ENCODE measurements around the gene CD247. TPM values are rescaled to one million over a fixed set of nuclear protein-coding genes. Genes with fewer than 3 reads are reported as not detected.

CD247 gene
- total RNA-seq, 1 experiment from 2014 or later: 0.18 TPM

- no peak for DNase-seq (ENCODE audit: low read depth)
These were observed 54.3 kb downstream of the CD247 start for GRCh38 chr1:167463875-167464575.

GRCh38 chr1:167463080-167463479 lies 55.2 kb downstream of the CD247 start:
- no peak for DNase-seq (ENCODE audit: low read depth)

DNA sequence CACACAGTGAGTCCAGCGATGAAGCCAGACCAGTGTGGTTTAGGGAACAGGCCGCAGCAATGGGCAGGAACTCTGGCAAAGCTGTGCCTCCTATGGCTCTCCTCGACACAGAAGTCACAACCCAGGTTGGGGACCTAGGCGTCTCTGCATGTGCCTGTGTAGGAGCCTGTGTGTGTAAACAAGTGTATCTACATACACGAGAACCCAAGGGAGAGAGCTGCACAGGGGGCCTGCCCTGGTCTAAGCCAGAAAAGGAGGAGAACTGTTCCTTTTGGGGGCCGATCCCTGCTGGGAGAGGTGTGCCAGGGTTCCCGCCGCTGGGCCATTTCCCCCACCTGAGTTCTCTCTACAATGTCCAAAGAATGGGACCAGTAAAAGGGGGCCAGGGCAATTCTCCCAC lies 56.0 kb downstream of the CD247 start:
- DNase-seq (ENCODE audit: low read depth): no peak

DNA sequence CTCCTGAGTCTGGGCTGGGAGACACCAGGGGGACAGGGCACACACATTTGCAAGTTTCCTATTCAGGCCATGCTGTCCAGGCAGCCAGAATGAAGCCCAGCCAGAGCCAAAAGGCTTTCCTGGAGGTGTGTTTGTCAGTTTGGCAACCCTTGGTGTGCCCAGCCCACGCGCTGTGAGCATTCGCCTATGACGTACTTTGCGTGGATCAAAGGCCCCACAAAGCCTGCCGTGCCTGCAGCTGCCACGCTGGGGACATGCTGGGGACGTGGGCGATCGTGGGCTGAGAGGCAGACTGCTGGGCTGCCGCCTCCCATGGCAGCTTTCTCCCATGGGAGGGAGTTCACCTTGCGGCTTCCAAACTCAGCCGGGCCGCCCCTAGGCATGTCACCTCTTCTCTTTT lies 57.5 kb downstream of the CD247 start:
- DNase-seq (ENCODE audit: low read depth): no peak

DNA sequence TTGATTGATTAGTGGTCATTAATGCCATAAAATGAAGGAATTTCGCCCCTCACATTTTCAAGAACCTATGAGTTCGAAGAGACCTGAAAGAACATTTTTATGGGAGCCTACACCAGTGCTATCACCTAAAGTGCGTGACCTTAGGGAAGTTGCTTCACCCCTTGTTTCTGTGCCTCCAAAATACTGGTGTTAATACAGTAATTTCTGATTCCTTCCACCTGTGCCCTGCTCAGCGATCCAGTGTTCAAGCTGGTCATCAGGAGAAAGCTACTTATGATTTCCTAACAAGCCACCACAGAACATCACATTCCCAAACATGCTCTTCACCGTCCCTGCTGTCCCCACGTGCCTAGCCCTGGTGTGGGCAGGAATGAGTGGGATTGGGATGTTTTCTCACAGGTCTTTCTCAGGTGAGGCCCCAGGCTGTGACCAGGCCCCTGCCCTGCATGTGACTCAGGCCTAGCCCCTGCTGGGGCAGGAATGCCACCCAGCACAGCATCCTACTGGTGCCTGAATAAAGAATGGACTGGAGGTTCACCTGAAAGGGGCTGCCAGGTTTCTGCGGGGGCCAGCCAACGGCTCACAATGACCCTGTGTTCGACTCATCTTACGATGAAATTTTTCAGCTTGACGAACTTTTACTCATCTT lies 60.3 kb downstream of the CD247 start:
- no peak for DNase-seq (ENCODE audit: low read depth)

- DNase-seq (ENCODE audit: low read depth): no peak
These were observed 61.4 kb downstream of the CD247 start for GRCh38 chr1:167456926-167457325.

DNA sequence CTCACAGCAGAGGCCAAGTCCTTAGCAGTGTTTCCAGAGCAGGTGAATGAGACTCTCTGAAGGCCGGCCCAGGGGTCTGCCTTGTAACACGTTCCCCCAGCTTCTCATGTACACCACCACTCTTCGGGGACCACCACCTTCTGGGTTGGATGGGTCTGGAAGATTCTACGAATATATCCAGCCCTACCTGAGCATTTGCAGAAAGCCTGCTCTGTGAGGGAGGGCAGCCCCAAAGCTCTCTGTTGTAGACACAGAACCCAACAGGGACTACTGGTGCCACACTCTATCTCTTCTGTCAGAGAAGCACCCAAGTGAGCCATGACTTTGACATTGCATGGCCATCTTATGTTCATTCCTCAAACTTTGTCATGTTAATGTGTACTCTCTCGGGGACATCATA lies 61.8 kb downstream of the CD247 start:
- no peak for DNase-seq (ENCODE audit: low read depth)

GRCh38 chr1:167455786-167456446 lies 62.4 kb downstream of the CD247 start:
- DNase-seq (ENCODE audit: low read depth): no peak

DNA sequence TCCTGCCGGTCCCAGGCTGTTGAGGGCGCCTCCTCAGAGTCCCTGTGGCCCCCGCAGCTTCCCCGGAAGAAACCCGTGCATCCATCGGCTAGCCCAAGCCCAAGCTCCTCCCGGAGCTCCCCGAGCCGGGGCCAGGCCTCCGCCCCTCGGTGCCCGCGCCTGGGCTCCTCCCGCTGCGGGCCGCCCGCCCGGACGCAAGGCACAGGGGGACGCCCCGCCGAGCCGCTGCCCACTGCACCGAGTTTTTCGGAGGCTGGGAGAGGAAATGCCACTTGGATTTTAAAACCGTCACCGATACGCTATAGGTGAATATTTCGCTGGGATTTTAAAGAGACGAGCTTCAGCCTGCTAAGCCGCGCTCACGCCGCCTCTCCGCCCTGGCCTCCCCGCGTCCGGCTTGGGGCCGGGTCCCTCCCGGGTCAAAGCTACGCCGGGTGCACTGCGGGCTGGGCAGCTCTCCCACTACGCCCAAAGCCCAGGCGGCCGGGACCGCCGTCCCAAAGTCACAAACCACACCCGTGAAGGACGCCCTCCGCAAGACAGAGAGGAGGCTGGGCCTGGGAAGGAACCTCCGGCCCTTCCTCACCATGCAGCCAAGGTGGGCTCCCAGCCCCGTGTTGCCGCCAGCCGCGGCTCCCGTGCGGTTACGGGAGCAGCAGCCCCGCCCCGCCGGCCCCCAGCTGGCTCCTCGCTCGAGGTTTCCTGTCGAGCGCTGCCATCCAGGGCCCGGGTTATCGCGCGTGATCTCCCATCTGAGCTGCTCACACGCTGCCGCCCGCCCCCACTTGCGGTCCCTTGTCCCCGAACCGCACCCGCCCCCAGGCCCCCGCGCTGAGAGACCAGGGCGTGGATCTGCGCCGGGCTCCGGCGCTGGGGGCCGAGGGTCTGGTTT lies 63.2 kb downstream of the CD247 start:
- peak; percentile 31 for DNase-seq (ENCODE audit: low read depth)

- no peak for DNase-seq (ENCODE audit: low read depth)
These were observed 63.9 kb downstream of the CD247 start for GRCh38 chr1:167454304-167454893.

- no peak for DNase-seq (ENCODE audit: low read depth)
These were observed 65.2 kb downstream of the CD247 start for GRCh38 chr1:167453123-167453522.

DNA sequence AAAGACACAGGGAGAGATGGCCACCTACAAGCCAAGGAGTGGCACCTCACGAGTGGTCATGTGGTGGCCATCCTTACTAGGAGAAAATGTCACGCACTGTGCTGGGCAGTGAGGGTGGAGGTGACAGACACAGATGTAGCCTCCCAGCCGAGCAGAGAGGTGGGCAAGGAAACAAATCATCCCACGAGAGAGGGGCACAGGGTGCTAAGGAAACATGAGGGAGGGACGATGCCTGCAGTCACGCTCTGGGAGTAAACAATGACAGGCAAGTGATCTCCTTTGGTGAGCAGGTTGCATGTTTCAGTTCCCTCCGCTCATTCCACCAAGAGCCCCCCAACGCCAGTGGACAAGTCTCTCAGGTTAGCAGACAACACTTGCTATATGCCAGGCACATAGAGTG lies 65.8 kb downstream of the CD247 start:
- DNase-seq (ENCODE audit: low read depth): no peak

GRCh38 chr1:167450843-167451242 lies 67.5 kb downstream of the CD247 start:
- no peak for DNase-seq (ENCODE audit: low read depth)

GRCh38 chr1:167447521-167448136 lies 70.7 kb downstream of the CD247 start:
- DNase-seq (ENCODE audit: low read depth): peak; percentile 53

DNA sequence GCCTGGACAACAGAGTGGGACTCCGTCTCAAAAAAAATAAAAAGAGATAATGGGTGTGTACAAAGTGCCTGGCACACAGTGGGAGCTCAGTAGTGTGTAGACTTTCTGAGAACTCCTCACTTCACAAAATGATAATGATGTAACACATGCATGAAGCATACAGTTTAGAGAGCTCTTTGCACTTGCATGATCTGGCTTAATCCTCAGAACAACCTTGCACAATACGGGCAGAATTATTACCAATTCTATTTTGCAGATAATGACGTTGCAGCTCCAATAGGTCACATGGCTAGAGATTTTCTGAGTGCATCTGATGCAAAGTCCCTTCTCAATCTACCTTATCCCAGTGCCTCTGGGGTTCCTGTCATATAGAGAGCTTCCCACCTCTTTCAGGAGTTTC lies 71.4 kb downstream of the CD247 start:
- no peak for DNase-seq (ENCODE audit: low read depth)

DNA sequence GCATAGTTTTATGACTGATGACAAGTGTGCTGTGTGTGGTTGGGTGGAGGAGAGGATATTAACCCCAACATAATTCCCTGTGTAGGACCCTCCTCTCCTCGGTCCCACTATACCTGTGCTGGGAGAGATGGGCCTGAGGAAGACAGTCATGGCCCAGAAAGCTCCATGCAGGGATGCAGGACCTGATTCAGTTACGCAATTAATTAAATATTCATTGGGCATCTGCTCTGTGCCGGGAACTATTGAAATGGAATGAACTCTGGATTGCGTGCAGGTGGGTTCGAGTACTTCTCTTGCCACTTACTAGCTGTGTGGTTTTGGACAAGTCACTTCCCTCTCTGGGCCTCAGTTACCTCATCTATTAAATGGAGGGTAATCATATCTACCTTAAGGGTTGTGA lies 74.6 kb downstream of the CD247 start:
- DNase-seq (ENCODE audit: low read depth): no peak

DNA sequence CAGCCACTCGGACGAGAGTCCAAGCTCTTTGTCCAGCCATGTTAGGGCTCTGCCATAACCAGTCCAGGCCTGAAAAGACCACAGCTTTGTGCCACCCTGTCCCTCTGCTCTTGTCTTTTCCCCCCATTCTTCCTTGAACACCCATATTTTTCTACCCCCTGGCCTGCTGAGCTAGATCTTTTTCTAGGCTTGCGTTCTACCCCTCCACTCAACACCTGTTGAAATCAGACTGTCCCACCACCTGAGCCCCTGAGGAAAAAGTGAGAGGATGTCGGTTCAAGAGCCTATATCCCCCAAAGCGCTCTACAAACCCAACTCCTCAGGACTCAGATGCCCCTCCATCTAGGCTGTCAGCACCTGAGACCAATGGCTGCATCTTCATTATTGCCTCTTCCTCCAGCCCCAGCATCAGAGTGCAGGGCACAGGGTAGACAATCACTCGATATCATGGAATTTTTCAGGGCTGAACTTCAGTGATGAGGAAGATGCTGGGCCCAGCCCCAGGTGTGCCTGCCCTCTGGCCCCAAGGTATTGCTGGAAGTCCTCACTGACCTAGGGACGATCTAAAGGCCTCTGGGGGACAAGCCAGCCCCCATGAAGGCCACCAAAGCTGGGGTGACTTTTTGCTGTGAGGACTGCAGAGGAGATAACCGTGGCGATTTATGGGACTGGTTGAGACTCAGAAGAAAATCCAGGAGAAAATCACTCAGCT lies 75.3 kb downstream of the CD247 start:
- DNase-seq (ENCODE audit: low read depth): no peak

DNA sequence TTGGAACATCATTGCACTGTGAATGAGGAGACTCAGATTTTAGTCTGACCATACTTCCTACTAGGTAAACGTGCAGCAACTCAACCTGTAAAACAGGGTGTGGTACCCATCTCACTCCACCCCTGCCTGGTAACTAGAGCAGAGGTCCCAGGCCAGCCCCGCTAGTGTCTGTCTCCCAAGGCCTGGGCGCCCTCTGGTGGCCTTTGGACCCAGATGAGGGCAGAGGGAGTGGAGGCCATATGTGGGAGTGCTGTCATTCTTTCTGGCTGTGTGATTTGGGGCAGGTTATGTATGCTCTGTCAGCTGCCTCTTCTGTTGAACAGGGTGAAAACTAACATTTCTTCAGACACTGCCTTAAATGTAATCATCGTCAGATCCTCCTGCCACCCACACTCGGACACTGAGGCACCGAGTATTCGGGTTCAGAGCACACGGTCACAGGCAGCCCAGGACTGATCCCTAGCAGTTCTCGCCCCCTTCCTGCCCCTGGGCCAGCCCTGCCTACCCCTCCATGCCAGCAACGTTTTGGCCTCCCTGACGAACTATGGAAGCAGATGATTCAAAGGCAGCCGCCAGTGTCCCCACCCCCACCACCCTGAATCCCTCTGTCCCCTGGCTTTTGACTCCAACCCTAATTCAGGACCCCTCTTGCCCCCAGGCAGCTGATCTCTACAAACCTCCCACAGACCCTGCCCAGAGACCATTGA lies 76.0 kb downstream of the CD247 start:
- DNase-seq (ENCODE audit: low read depth): peak; percentile 60

DNA sequence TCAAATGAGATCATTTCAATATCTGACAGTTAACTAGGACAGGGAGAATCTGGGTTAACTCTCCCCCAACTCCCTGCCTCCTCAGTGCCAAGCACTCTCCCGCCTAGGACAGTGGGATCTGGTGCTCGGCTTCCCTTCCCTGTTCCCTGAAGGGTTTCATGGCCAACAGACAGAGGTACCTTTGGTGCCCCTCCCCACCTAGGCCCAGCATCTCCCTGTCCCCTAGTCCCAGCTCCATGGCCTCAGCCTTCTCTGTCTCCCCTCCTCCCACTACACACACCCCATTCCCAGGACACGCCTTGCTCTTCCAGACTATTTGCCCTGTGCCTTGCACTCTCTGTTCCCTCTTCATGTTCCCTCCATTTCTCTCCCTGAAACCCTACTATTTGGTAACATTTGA lies 77.1 kb downstream of the CD247 start:
- DNase-seq (ENCODE audit: low read depth): no peak

GRCh38 chr1:167440776-167441175 lies 77.6 kb downstream of the CD247 start:
- DNase-seq (ENCODE audit: low read depth): no peak
